ENCODE measurements around the gene IFT81. TPM values are rescaled to one million over a fixed set of nuclear protein-coding genes. Genes with fewer than 3 reads are reported as not detected.

The IFT81 gene, protein sequence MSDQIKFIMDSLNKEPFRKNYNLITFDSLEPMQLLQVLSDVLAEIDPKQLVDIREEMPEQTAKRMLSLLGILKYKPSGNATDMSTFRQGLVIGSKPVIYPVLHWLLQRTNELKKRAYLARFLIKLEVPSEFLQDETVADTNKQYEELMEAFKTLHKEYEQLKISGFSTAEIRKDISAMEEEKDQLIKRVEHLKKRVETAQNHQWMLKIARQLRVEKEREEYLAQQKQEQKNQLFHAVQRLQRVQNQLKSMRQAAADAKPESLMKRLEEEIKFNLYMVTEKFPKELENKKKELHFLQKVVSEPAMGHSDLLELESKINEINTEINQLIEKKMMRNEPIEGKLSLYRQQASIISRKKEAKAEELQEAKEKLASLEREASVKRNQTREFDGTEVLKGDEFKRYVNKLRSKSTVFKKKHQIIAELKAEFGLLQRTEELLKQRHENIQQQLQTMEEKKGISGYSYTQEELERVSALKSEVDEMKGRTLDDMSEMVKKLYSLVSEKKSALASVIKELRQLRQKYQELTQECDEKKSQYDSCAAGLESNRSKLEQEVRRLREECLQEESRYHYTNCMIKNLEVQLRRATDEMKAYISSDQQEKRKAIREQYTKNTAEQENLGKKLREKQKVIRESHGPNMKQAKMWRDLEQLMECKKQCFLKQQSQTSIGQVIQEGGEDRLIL
- total RNA-seq, result 1 to 10 TPM in 4 of 5 donors, under 1 TPM in 1; 0.73 to 2.3 (median 1.5) TPM
- 1.5 TPM for total RNA-seq (2013)
- total RNA-seq, result 0.54 to 7.3 (median 2.1) reads per million in 29 experiments

DNA sequence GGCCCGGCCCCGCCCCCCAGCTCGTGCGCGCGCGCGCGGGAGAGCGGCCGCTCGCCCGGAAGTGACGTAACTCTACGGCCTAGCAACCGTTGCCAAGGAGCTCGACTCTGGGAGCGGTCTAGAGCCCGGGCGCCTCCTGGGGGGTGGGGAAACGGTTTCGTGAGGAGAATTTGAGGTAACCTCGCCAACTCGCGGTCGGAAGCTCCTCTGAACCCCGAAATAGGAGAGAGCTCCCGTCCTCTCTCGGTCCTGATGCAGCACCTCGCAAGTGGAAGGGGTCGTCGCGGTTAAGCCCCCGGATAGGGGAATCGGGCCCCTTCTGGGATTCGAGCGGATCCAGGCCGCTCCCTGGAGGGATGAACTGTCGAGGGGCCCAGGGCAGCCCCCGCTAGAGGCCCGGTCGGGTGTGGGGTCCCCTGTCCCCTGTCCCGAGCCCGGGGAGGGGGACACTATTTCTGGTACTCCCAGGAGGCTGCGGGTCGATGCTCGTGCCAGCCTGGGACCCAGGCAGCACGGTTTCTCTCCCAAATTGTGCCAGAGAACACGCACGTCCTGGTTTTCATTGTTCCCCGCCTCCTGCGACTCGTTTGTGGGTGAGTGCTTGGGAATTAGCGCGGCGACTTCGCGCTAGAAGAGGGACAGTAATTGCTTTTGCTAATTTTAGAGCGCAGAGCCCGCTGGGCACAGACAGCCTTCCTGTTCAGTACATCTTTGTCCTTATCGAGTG lies at the start of gene IFT81:
Gene IFT81, plus strand, starts transcription at position 89 of the 727 bp plus-strand sequence. CDS start 3,024 bp downstream, outside the sequence.
- ChIA-PET POLR2A (interaction anchor here (0.5 to 1.1 kb wide), 5 partner anchors 126 to 1187 kb away, joined by 3 to 9 read pairs (median 4); no protein-coding TSS in a partner anchor), CTCF (interaction anchor here (0.5 to 1.4 kb wide), 9 partner anchors 24 to 446 kb away, joined by 3 to 10 read pairs (median 5); partner anchors contain the start of gene ARPC3 (in 1 of the 2))
- DNase-seq, result peak; percentile 85 to 99 (median 94)
- peak within 1 kb of the TSS; percentile 61 for H3K27ac ChIP-seq (ENCODE audit: low read length)
- H3K4me3 ChIP-seq (ENCODE audit: control insufficient read depth in 1 of 2, extremely low read depth in 1 of 2, low read length in 1 of 2), result peak within 1 kb of the TSS; percentile 80 to 99
- under 1% methylated on average over 61 of the region's 61 CpGs for WGBS (ENCODE audit: insufficient coverage)
- peaks cover 0 to 11% of the 10 kb centered on the region in 2 experiments for H3K4me1 ChIP-seq (ENCODE audit: control insufficient read depth in 1 of 2, extremely low read depth in 1 of 2, insufficient read depth in 2 of 2, low read length in 2 of 2)
- H3K4me3 Mint-ChIP-seq, result peak within 1 kb of the TSS; percentile 78 to 92 (median 88)
- peak; percentile 47 to 93 (median 70) for ATAC-seq (replicated peaks in 1 of 4)
- no peaks in the 10 kb centered on the region for H3K9me3 Mint-ChIP-seq
- peak within 1 kb of the TSS in 1 of 2 donors; percentile 78 for H3K27ac Mint-ChIP-seq
- H3K27me3 Mint-ChIP-seq, result peaks cover 0 to 6% of the 10 kb centered on the region in 2 donors
- H3K27me3 ChIP-seq (replicated peaks in 1 of 2; ENCODE audit: control insufficient read depth in 2 of 2, extremely low read depth in 1 of 2, insufficient read depth in 2 of 2, low read length in 1 of 2), result peaks cover 0 to 5% of the 10 kb centered on the region in 2 experiments
- H3K4me1 Mint-ChIP-seq, result peaks cover 0 to 8% (median 7%) of the 10 kb centered on the region in 3 donors
- no peaks in the 10 kb centered on the region for H3K9me3 ChIP-seq
- H3K36me3 ChIP-seq (ENCODE audit: control insufficient read depth in 2 of 2, extremely low read depth in 1 of 2, insufficient read depth in 1 of 2, low read length in 1 of 2), result no peaks in the 10 kb centered on the region
- H3K36me3 Mint-ChIP-seq, result no peaks in the 10 kb centered on the region

DNA sequence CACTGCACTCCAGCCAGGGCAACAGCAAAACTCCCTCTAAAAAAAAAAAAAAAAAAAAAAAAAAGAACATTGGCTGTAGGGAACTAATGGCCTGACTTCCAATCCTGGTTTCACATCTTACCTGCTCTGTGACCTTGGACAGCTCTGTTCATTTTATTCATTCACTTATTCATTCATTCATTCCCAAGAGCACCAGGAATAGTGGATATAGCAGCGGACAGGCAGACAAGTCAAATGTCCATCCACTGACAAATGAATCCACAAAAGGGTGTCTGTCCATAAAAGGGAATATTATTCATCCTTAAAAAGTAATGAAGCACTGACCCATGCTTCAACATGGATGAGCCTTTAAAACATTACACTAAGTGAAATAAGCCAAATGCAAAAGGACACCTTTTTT lies 48.3 kb upstream of the IFT81 start:
- Mint-ChIP-seq H3K9me3 (peaks cover 0 to 4% (median 0%) of the 10 kb centered on the region in 3 donors), H3K27ac (no peak overlapping the region), H3K4me3 (no peak overlapping the region), H3K4me1 (peaks cover 44 to 53% (median 52%) of the 10 kb centered on the region in 3 donors), H3K27me3 (no peaks in the 10 kb centered on the region), H3K36me3 (peaks cover 3% of the 10 kb centered on the region)
- no peak for DNase-seq
- POLR2A ChIA-PET, result no interaction called here
- Histone ChIP-seq H3K27ac (ENCODE audit: low read length) (no peak overlapping the region), H3K36me3 (ENCODE audit: control insufficient read depth in 2 of 2, extremely low read depth in 1 of 2, insufficient read depth in 1 of 2, low read length in 1 of 2) (no peaks in the 10 kb centered on the region), H3K27me3 (replicated peaks in 1 of 2; ENCODE audit: control insufficient read depth in 2 of 2, extremely low read depth in 1 of 2, insufficient read depth in 2 of 2, low read length in 1 of 2) (no peaks in the 10 kb centered on the region), H3K4me1 (ENCODE audit: control insufficient read depth in 1 of 2, extremely low read depth in 1 of 2, insufficient read depth in 2 of 2, low read length in 2 of 2) (peaks cover 14 to 44% of the 10 kb centered on the region in 2 experiments), H3K4me3 (ENCODE audit: control insufficient read depth in 1 of 2, extremely low read depth in 1 of 2, low read length in 1 of 2) (no peak overlapping the region), H3K9me3 (no peaks in the 10 kb centered on the region)
- CTCF ChIA-PET, result interaction anchor here in 1 of 2 donors (0.6 kb wide), 2 partner anchors 35 to 249 kb away, joined by 3 read pairs; no protein-coding TSS in a partner anchor
- no peak for ATAC-seq (replicated peaks in 1 of 4)
- no CpG with 5 or more reads among the region's 1 CpG for WGBS (ENCODE audit: insufficient coverage)

DNA sequence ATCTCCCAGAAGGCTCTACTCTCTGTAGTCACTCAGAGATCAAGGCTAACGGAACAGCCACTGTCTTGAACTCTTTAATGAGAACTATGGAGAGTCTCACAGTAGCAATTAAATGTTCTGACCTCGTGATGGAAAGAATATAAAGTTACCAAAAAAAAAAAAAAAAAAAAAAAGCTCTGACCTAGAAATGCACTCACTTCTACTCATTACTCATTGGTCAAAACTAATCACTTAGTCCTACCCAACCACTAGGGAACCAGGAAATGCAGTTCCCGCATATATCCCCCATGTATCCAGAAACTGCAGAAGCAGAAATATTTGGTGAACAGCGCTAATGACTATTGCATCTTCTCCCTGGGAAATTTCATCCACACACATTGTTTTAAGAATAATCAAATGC lies 46.4 kb upstream of the IFT81 start:
- Mint-ChIP-seq H3K27me3 (no peaks in the 10 kb centered on the region), H3K4me3 (no peak overlapping the region), H3K27ac (no peak overlapping the region), H3K4me1 (peaks cover 40 to 48% (median 40%) of the 10 kb centered on the region in 3 donors), H3K36me3 (peaks cover 3% of the 10 kb centered on the region), H3K9me3 (peaks cover 0 to 4% (median 0%) of the 10 kb centered on the region in 3 donors)
- WGBS (ENCODE audit: insufficient coverage), result 80% methylated on average over 1 of the region's 4 CpGs
- ChIA-PET CTCF (interaction anchor here in 1 of 2 donors (0.5 kb wide), 1 partner anchor 425 kb away, joined by 3 read pairs; no protein-coding TSS in a partner anchor), POLR2A (interaction anchor here (0.5 to 0.6 kb wide), 4 partner anchors 28 to 534 kb away, joined by 4 to 6 read pairs (median 4); no protein-coding TSS in a partner anchor)
- H3K4me1 ChIP-seq (ENCODE audit: control insufficient read depth in 1 of 2, extremely low read depth in 1 of 2, insufficient read depth in 2 of 2, low read length in 2 of 2), result peaks cover 14 to 41% of the 10 kb centered on the region in 2 experiments
- no peak overlapping the region for H3K4me3 ChIP-seq (ENCODE audit: control insufficient read depth in 1 of 2, extremely low read depth in 1 of 2, low read length in 1 of 2)
- DNase-seq, result no peak
- no peaks in the 10 kb centered on the region for H3K9me3 ChIP-seq
- H3K27ac ChIP-seq (ENCODE audit: low read length), result no peak overlapping the region
- H3K27me3 ChIP-seq (replicated peaks in 1 of 2; ENCODE audit: control insufficient read depth in 2 of 2, extremely low read depth in 1 of 2, insufficient read depth in 2 of 2, low read length in 1 of 2), result no peaks in the 10 kb centered on the region
- H3K36me3 ChIP-seq (ENCODE audit: control insufficient read depth in 2 of 2, extremely low read depth in 1 of 2, insufficient read depth in 1 of 2, low read length in 1 of 2), result no peaks in the 10 kb centered on the region
- no peak for ATAC-seq (replicated peaks in 1 of 4)

DNA sequence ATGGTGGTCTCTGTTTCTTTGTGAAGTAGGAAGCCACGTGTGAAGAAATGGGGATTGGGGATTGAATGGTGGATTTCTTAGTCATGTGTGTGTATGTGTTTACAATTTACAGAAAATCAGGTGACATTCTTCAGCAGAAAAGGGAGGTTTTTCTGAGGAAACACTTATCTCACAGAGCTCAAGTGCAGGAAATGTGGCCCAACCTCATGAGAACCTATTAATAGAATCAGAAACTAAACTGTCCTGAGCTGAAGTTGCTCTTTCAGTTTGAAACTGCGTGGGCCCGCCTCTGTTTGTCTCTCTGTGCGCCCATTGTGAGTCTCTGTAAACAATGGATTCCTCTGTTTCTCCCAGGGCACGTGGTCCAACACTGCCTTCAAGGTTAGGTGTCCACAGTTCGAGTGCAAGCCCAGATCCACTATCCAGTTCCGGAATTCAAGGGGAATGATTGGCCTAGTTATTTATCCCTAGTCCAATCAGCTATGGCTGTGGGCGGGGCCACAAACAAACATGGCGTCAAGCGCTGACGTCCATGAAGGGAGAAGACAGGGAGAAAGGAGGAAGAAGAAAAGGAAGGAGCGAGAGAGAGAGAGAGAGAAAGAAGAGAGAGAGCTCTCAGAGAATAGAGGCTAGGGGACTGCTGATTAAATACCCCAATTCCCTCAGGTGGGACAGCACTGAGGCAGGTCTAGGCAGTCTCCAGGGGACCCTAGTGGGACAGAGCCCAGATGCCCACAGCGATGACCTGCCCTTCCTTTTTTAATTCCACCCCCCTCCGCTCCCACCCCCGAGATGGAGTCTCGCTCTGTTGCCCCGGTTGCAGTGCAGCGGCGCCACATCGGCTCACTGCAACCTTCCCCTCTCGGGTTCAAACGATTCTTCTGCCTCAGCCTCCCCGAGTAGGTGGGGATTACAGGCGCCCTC lies 44.4 kb upstream of the IFT81 start:
- Histone ChIP-seq H3K27ac (ENCODE audit: low read length) (peak overlapping the region; percentile 93), H3K36me3 (ENCODE audit: control insufficient read depth in 2 of 2, extremely low read depth in 1 of 2, insufficient read depth in 1 of 2, low read length in 1 of 2) (no peaks in the 10 kb centered on the region), H3K4me3 (ENCODE audit: control insufficient read depth in 1 of 2, extremely low read depth in 1 of 2, low read length in 1 of 2) (peak overlapping the region; percentile 38 to 46), H3K27me3 (replicated peaks in 1 of 2; ENCODE audit: control insufficient read depth in 2 of 2, extremely low read depth in 1 of 2, insufficient read depth in 2 of 2, low read length in 1 of 2) (peaks cover 0 to 2% of the 10 kb centered on the region in 2 experiments), H3K9me3 (no peaks in the 10 kb centered on the region), H3K4me1 (ENCODE audit: control insufficient read depth in 1 of 2, extremely low read depth in 1 of 2, insufficient read depth in 2 of 2, low read length in 2 of 2) (peaks cover 9 to 25% of the 10 kb centered on the region in 2 experiments)
- DNase-seq (peak; percentile 49 to 86 (median 71)), ATAC-seq (replicated peaks in 1 of 4) (peak; percentile 86 to 94 (median 88))
- 53% methylated on average over 13 of the region's 24 CpGs for WGBS (ENCODE audit: insufficient coverage)
- ChIA-PET CTCF (interaction anchor here in 1 of 2 donors (0.7 to 1.4 kb wide), 7 partner anchors 19 to 520 kb away, joined by 3 to 8 read pairs (median 3); partner anchors contain the start of genes ATP2A2 and IFT81), POLR2A (interaction anchor here in 1 of 2 donors (0.9 kb wide), 1 partner anchor 8 kb away, joined by 3 read pairs; no protein-coding TSS in a partner anchor)
- peaks cover 0 to 4% (median 0%) of the 10 kb centered on the region in 3 donors for H3K9me3 Mint-ChIP-seq
- H3K4me1 Mint-ChIP-seq, result peaks cover 20 to 29% (median 22%) of the 10 kb centered on the region in 3 donors
- H3K36me3 Mint-ChIP-seq, result peaks cover 3% of the 10 kb centered on the region
- H3K27me3 Mint-ChIP-seq, result no peaks in the 10 kb centered on the region
- peak overlapping the region; percentile 76 to 84 (median 78) for H3K4me3 Mint-ChIP-seq
- peak overlapping the region; percentile 98 for H3K27ac Mint-ChIP-seq

DNA sequence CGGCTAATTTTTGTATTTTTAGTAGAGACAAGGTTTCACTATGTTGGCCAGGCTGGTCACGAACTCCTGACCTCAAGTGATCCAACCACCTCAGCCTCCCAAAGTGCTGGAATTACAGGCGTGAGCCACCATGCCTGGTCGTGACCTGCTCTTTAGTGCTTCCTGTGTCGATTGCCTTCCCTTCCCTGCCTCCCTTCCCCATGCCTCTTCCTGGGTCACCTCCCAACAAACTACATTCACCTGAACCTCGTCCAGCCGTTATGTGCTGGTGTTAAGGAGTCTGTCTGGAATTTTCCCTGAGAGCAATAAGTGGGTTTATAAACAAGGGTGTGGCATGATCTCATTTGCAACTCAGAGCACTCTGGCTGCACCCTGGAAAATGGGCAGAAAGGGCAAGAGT lies 43.7 kb upstream of the IFT81 start:
- no peak overlapping the region for H3K4me3 ChIP-seq (ENCODE audit: control insufficient read depth in 1 of 2, extremely low read depth in 1 of 2, low read length in 1 of 2)
- H3K9me3 Mint-ChIP-seq, result peaks cover 0 to 4% (median 0%) of the 10 kb centered on the region in 3 donors
- peaks cover 16 to 25% (median 19%) of the 10 kb centered on the region in 3 donors for H3K4me1 Mint-ChIP-seq
- H3K9me3 ChIP-seq, result no peaks in the 10 kb centered on the region
- peak overlapping the region; percentile 68 to 78 for H3K27ac Mint-ChIP-seq
- 92% methylated on average over 2 of the region's 7 CpGs for WGBS (ENCODE audit: insufficient coverage)
- peak overlapping the region; percentile 5 to 76 (median 5) for H3K4me3 Mint-ChIP-seq
- no peak for DNase-seq
- peak overlapping the region; percentile 93 for H3K27ac ChIP-seq (ENCODE audit: low read length)
- peaks cover 3% of the 10 kb centered on the region for H3K36me3 Mint-ChIP-seq
- ChIA-PET POLR2A (no interaction called here), CTCF (interaction anchor here in 1 of 2 donors (0.8 to 1.4 kb wide), 6 partner anchors 19 to 520 kb away, joined by 3 to 8 read pairs (median 4); partner anchors contain the start of genes ATP2A2 and IFT81)
- H3K4me1 ChIP-seq (ENCODE audit: control insufficient read depth in 1 of 2, extremely low read depth in 1 of 2, insufficient read depth in 2 of 2, low read length in 2 of 2), result peaks cover 9 to 25% of the 10 kb centered on the region in 2 experiments
- no peaks in the 10 kb centered on the region for H3K27me3 Mint-ChIP-seq
- H3K27me3 ChIP-seq (replicated peaks in 1 of 2; ENCODE audit: control insufficient read depth in 2 of 2, extremely low read depth in 1 of 2, insufficient read depth in 2 of 2, low read length in 1 of 2), result peaks cover 0 to 2% of the 10 kb centered on the region in 2 experiments
- H3K36me3 ChIP-seq (ENCODE audit: control insufficient read depth in 2 of 2, extremely low read depth in 1 of 2, insufficient read depth in 1 of 2, low read length in 1 of 2), result no peaks in the 10 kb centered on the region
- no peak for ATAC-seq (replicated peaks in 1 of 4)
